SU-DHL-6 (cell line): ENCODE measurements around the gene UHRF2.
A peak's percentile ranks its signal among the peaks of the same experiment; 100 is the strongest.

Experiments used
- H2AFZ ChIP-seq: fragments of 200-600 bp; sonication (generic); 2 replicates; pipeline ENCODE4 v1.6.1; 2014; ENCODE audit warnings: low read depth, mild to moderate bottlenecking, moderate library complexity, mixed read lengths, antibody characterized with exemption, low read length; ENCODE audit not compliant: severe bottlenecking
- H3F3A ChIP-seq: fragments of 200-600 bp; shearing (Covaris generic); 2 replicates; pipeline ENCODE4 v1.6.0; 2016; ENCODE audit warnings: antibody characterized with exemption, mild to moderate bottlenecking; ENCODE audit not compliant: insufficient read depth
- H3K27ac ChIP-seq: fragments of 200-600 bp; sonication (generic); 2 replicates; pipeline ENCODE4 v1.5.1; 2016; ENCODE audit warnings: low read depth, mild to moderate bottlenecking, low read length, moderate library complexity, mixed read lengths
- H3K27me3 ChIP-seq: fragments of 200-600 bp; sonication (generic), shearing (Covaris generic); 2 replicates; pipeline ENCODE4 v1.6.0; 2014; ENCODE audit warnings: mild to moderate bottlenecking, low read length
- H3K36me3 ChIP-seq: fragments of 200-600 bp; sonication (generic); 2 replicates; pipeline ENCODE4 v1.6.1; 2014; ENCODE audit warnings: mild to moderate bottlenecking, low read length, mixed read lengths
- H3K4me2 ChIP-seq: fragments of 300-600, 200-600 bp; shearing (Covaris generic), sonication (generic); 2 replicates; pipeline ENCODE4 v1.6.0; 2014; ENCODE audit warnings: low read length, low read depth, mild to moderate bottlenecking; ENCODE audit not compliant: poor library complexity, severe bottlenecking
- H3K4me3 ChIP-seq: fragments of 200-600 bp; sonication (generic); 2 replicates; pipeline ENCODE4 v1.5.1; 2014; ENCODE audit warnings: antibody characterized with exemption, low read length, mild to moderate bottlenecking, mixed read lengths; ENCODE audit not compliant: insufficient read depth, poor library complexity, severe bottlenecking
- H3K79me2 ChIP-seq: fragments of 200-600 bp; sonication (generic); 2 replicates; pipeline ENCODE4 v1.6.1; 2014; ENCODE audit warnings: mild to moderate bottlenecking, low read length, moderate library complexity; ENCODE audit not compliant: insufficient read depth
- H3K9ac ChIP-seq: fragments of 200-600 bp; sonication (generic); 2 replicates; pipeline ENCODE4 v1.7.0; 2014; ENCODE audit warnings: mild to moderate bottlenecking, low read length
- H3K9me2 ChIP-seq: fragments of 200-600 bp; sonication (generic); replicated peaks from 2 replicates; pipeline ENCODE4 v1.6.1; 2014; ENCODE audit warnings: low read length; ENCODE audit not compliant: insufficient read depth
- H3K9me3 ChIP-seq: fragments of 200-600 bp; sonication (generic); 2 replicates; pipeline ENCODE4 v1.6.1; 2014; ENCODE audit warnings: low read length, mixed read lengths; ENCODE audit not compliant: insufficient read depth
- H4K20me1 ChIP-seq: fragments of 200-600 bp; sonication (generic); 2 replicates; pipeline ENCODE4 v1.6.1; 2014; ENCODE audit warnings: low read depth, mild to moderate bottlenecking, antibody characterized with exemption, low read length, moderate library complexity, mixed read lengths
- CTCF ChIP-seq: fragments of 200-600 bp; sonication (generic); IDR thresholded peaks from one replicate; pipeline ENCODE4 v1.5.1; 2017; ENCODE audit warnings: antibody characterized with exemption, mild to moderate bottlenecking, low read length, moderate library complexity; ENCODE audit not compliant: insufficient read depth, poor library complexity, severe bottlenecking
- EZH2phosphoT487 ChIP-seq: fragments of 200-600 bp; sonication (generic), shearing (Covaris generic); conservative IDR thresholded peaks from 2 replicates; pipeline ENCODE4 v1.6.1; 2018; ENCODE audit warnings: mild to moderate bottlenecking, antibody characterized with exemption, low read length, moderate library complexity, mixed read lengths

Gene UHRF2

GRCh38 chr9:6408320-6408719 lies 4.7 kb upstream of the UHRF2 start:
- H3K4me2 ChIP-seq: no peak overlapping the region
- H3K9me3 ChIP-seq: 0 out of 2 replicates have a peak, but pooled peaks cover 3% of the 10 kb centered on the region
- no peak overlapping the region for H3K27ac ChIP-seq
- H3K9ac ChIP-seq: no peak overlapping the region
- H3K27me3 ChIP-seq: no peaks in the 10 kb centered on the region
- H3F3A ChIP-seq: peaks cover 18% of the 10 kb centered on the region; the same call in 1 of the 2 replicates
- peaks cover under 1% of the 10 kb centered on the region; the same call in 1 of the 2 replicates for H3K79me2 ChIP-seq
- no peak for TF ChIP-seq CTCF
- H4K20me1 ChIP-seq: no peaks in the 10 kb centered on the region
- H3K4me3 ChIP-seq: no peak overlapping the region
- no peaks in the 10 kb centered on the region for H3K9me2 ChIP-seq
- H3K36me3 ChIP-seq: no peaks in the 10 kb centered on the region
- H2AFZ ChIP-seq: no peak overlapping the region

- TF ChIP-seq CTCF (no peak), EZH2phosphoT487 (no peak)
- no peak overlapping the region for H3K4me3 ChIP-seq
Measured at GRCh38 chr9:6409811-6410210, 3.2 kb upstream of the UHRF2 start.

GRCh38 chr9:6410633-6411032 lies 2.4 kb upstream of the UHRF2 start:
- 0 out of 2 replicates have a peak, but pooled peaks cover 3% of the 10 kb centered on the region for H3K9me3 ChIP-seq
- H3K27ac ChIP-seq: 0 out of 2 replicates have a peak overlapping the region, but pooled peaks have one; percentile 7
- TF ChIP-seq CTCF (no peak), EZH2phosphoT487 (no peak)
- H3K4me2 ChIP-seq: peak overlapping the region; percentile 14
- peaks cover 18% of the 10 kb centered on the region; the same call in 1 of the 2 replicates for H3F3A ChIP-seq
- no peak overlapping the region for H2AFZ ChIP-seq
- H3K4me3 ChIP-seq: no peak overlapping the region
- H3K79me2 ChIP-seq: peaks cover 24% of the 10 kb centered on the region
- no peak overlapping the region for H3K9ac ChIP-seq
- H3K36me3 ChIP-seq: no peaks in the 10 kb centered on the region
- peaks cover 13% of the 10 kb centered on the region for H4K20me1 ChIP-seq
- H3K27me3 ChIP-seq: no peaks in the 10 kb centered on the region
- H3K9me2 ChIP-seq: no peaks in the 10 kb centered on the region

More at GRCh38 chr9:6409811-6410210, 3.2 kb upstream of the UHRF2 start:
- Histone ChIP-seq H4K20me1 (peaks cover 5% of the 10 kb centered on the region; the same call in 1 of the 2 replicates), H3K4me2 (no peak overlapping the region), H3K36me3 (no peaks in the 10 kb centered on the region), H3K27ac (no peak overlapping the region), H3K9ac (no peak overlapping the region), H2AFZ (no peak overlapping the region), H3F3A (peaks cover 18% of the 10 kb centered on the region; the same call in 1 of the 2 replicates), H3K9me3 (0 out of 2 replicates have a peak, but pooled peaks cover 3% of the 10 kb centered on the region), H3K79me2 (peaks cover 16% of the 10 kb centered on the region), H3K9me2 (no peaks in the 10 kb centered on the region), H3K27me3 (no peaks in the 10 kb centered on the region)
